Effector memory CD8-positive, alpha-beta T cell (primary cell): ENCODE results near the gene TNFAIP8L3.
"Not testable (repeated sequence)": the region's sequence is repeated elsewhere in the genome, so short reads cannot be mapped to it uniquely, and the experiment has no call there.

Experiments used
- ATAC-seq: fragments of 150-1000 bp; cut with Tn5 transposase; replicated peaks from 2 replicates; pipeline ENCODE4 v1.10.0; 2021; ENCODE audit warnings: mild to moderate bottlenecking, moderate library complexity
- DNase-seq, 3 experiments: peaks; one replicate each; pipeline ENCODE4 v3.0.0; 2021
- H3K27ac Mint-ChIP-seq, 2 donors: one replicate each; pipeline ENCODE4 v1.8.0; 2022; ENCODE audit warnings: mild to moderate bottlenecking in 2 of 2, mixed read lengths in 2 of 2, moderate library complexity in 2 of 2
- H3K27me3 Mint-ChIP-seq, 2 donors: one replicate each; pipeline ENCODE4 v1.8.0; 2022; ENCODE audit warnings: mixed read lengths in 2 of 2
- H3K36me3 Mint-ChIP-seq: one replicate; pipeline ENCODE4 v1.8.0; 2022; ENCODE audit warnings: mild to moderate bottlenecking, moderate library complexity, mixed read lengths; ENCODE audit not compliant: insufficient read depth
- H3K4me1 Mint-ChIP-seq, 2 donors: one replicate each; pipeline ENCODE4 v1.8.0; 2022; ENCODE audit warnings: low read depth in 2 of 2, mixed read lengths in 2 of 2
- H3K4me3 Mint-ChIP-seq, 2 donors: one replicate each; pipeline ENCODE4 v1.8.0; 2022; ENCODE audit warnings: mild to moderate bottlenecking in 2 of 2, mixed read lengths in 2 of 2, moderate library complexity in 2 of 2
- H3K9me3 Mint-ChIP-seq, 2 donors: one replicate each; pipeline ENCODE4 v1.8.0; 2022; ENCODE audit warnings: mixed read lengths in 2 of 2
- total RNA-seq, 9 experiments: gene quantifications; one replicate each; lab custom pipeline; 2026; lab: John Stamatoyannopoulos, UW

The TNFAIP8L3 gene
- 0 to 0.13 (median 0) reads per million in 9 experiments for total RNA-seq

DNA sequence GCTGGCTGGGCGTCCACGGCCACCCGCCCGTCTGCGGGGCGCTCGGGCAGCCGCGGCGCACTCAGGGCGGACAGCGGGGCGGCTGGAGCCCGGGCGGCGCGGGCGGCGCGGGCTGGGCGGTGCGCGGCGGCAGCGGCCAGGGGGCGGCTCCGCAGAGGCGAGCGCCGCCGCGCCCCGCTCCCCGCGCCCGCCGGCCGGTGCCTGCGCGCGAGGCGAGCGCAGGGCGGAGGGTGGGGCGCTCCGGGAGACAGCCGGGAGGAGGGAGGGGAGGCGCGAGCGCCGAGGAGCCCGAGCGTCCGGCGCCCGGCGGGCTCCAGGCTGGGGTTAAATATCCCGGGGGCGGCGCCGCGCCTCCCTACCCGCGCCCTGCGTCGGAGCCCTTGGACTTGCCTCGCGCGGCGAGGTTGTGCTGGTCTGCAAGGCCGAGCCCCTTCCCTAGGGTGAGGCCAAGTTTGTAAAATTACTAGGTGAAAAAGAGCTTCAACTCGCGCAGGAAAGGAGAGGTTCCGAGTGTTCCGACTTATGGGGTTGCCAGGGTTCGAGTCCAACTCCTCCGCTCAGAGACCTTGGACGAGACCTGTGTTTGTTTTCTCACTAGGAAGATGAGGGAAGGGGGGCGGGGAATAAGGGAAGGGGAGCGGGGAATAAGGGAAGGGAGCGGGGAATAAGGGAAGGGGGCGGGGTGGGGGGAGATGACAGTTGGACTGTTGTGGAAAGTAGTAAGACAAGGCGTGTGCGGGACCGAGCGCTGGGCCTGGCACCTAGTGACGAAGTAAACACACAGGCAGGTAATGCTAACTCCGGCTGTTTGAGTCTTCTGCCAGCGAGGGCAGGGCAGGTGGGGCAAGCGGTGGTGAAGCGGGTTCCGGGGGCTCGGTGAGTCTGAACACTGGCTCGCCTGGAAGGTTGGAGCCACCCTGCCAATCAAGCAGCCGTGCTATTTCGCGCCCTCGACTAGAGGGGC lies at the start of gene TNFAIP8L3:
Gene TNFAIP8L3, minus strand, starts transcription at position 301 of the 964 bp plus-strand sequence. CDS start 311 bp downstream, outside the sequence.
- H3K27ac Mint-ChIP-seq: no peak within 1 kb of the TSS
- peak within 1 kb of the TSS in 1 of 2 donors; percentile 36 for H3K4me3 Mint-ChIP-seq
- peaks cover 4% of the 10 kb centered on the region in 2 donors for H3K4me1 Mint-ChIP-seq
- no peak for ATAC-seq
- no peaks in the 10 kb centered on the region for H3K9me3 Mint-ChIP-seq
- peaks cover 79 to 86% of the 10 kb centered on the region in 2 donors for H3K27me3 Mint-ChIP-seq
- H3K36me3 Mint-ChIP-seq: no peaks in the 10 kb centered on the region
- no peak for DNase-seq

DNA sequence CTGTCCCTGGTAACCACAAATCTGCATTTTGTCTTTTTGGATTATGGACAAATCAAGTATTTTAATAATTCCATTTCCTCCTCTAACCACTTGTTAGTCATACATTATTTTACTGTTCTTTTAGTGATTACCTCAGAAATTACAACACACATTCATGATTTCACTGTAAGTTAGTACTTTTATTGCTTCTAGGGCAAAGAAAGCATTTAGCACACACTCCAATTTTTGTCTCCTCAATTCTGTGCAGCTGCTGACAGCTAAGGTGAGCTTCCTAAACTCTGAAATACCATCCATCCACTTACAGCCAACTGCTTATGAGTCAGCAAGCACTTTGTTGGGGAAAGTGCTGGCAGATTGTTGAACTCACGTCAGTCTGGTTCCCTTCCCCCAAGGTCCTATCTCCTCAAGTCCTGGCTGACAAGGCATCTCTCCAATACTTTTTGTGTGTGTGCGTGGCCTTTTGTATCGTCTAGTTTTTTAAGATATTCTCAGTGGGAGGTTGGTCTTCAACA lies 49.4 kb upstream of the TNFAIP8L3 start:
- Mint-ChIP-seq H3K4me1 (no peaks in the 10 kb centered on the region), H3K27ac (no peak overlapping the region), H3K4me3 (no peak overlapping the region), H3K36me3 (no peaks in the 10 kb centered on the region), H3K9me3 (no peaks in the 10 kb centered on the region), H3K27me3 (peaks cover 18 to 23% of the 10 kb centered on the region in 2 donors)
- DNase-seq (no peak), ATAC-seq (no peak)

DNA sequence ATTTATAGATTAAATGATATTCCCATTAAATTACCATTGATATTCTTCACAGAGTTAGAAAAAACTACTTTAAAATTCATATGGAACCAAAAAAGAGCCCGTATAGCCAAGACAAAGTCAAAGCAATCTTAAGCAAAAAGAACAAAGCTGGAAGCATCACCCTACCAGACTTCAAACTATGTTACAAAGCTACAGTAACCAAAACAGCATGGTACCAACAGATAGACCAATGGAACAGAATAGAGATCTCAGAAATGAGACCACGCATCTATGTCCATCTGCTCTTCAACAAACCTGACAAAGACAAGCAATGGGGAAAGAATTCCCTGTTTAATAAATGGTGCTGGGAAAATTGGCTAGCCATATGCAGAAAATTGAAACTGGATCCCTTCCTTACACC lies 45.6 kb upstream of the TNFAIP8L3 start:
- ATAC-seq, H3K36me3 Mint-ChIP-seq, H3K9me3 Mint-ChIP-seq, H3K4me3 Mint-ChIP-seq, H3K4me1 Mint-ChIP-seq, DNase-seq, H3K27ac Mint-ChIP-seq: not testable (repeated sequence)
- H3K27me3 Mint-ChIP-seq: peaks cover 13 to 28% of the 10 kb centered on the region in 2 donors

DNA sequence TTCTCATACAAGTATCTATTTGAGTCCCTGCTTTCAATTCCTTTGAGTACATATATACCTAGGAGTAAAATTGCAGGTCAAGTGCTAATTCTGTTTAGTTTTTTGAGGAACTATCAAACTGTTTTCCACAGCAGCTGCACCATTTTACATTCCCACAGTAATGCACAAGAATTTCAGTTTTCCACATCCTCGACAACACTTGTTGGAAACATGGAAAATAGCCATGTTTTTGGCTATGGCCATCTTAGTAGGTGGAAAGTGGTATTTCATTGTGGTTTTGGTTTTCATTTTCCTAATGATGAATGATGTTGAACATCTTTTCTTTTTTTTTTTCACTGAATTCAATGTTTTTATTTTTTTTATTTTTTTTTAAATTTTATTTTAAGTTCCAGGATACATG lies 44.4 kb upstream of the TNFAIP8L3 start:
- Mint-ChIP-seq H3K27me3 (peaks cover 10 to 29% of the 10 kb centered on the region in 2 donors), H3K4me1 (peaks cover 0 to 3% of the 10 kb centered on the region in 2 donors), H3K36me3 (no peaks in the 10 kb centered on the region), H3K4me3 (no peak overlapping the region), H3K27ac (no peak overlapping the region), H3K9me3 (no peaks in the 10 kb centered on the region)
- no peak for DNase-seq
- no peak for ATAC-seq

DNA sequence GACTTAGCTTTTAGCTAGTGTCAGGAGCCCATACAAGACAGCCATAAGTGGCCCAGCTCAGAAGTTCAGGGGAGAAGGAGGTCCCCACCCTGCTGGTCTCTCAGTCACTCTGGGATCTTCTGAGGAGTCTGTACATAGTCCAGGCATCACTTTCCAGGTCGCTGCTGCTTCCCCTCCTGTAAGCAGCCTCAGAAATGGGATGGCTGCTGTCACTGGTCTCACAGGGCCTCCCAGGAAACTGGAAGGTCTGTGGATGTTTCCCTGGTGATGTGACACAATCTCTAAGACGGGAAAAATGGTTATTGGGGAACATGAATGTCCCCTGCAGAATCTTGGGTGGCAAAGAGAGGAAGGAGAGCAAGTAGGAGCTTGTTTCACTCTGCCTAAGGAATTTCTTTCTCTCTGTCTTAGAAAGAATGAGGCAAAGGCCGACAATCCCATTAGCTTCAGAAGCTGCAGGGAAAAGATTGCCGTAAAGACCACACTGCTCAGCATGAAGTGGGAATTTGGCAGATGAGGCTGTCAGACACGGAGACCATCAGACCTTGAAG lies 43.2 kb upstream of the TNFAIP8L3 start:
- no peak overlapping the region for H3K4me3 Mint-ChIP-seq
- no peak overlapping the region for H3K27ac Mint-ChIP-seq
- peaks cover 0 to 29% of the 10 kb centered on the region in 2 donors for H3K27me3 Mint-ChIP-seq
- DNase-seq (no peak), ATAC-seq (no peak)
- H3K9me3 Mint-ChIP-seq: no peaks in the 10 kb centered on the region
- H3K36me3 Mint-ChIP-seq: no peaks in the 10 kb centered on the region
- H3K4me1 Mint-ChIP-seq: peaks cover 0 to 3% of the 10 kb centered on the region in 2 donors

GRCh38 chr15:51137024-51137423 lies 42.3 kb upstream of the TNFAIP8L3 start:
- Mint-ChIP-seq H3K27me3 (peaks cover 0 to 36% of the 10 kb centered on the region in 2 donors), H3K36me3 (no peaks in the 10 kb centered on the region), H3K4me3 (no peak overlapping the region), H3K9me3 (no peaks in the 10 kb centered on the region), H3K4me1 (peaks cover 0 to 3% of the 10 kb centered on the region in 2 donors), H3K27ac (no peak overlapping the region)
- ATAC-seq: no peak
- DNase-seq: no peak

DNA sequence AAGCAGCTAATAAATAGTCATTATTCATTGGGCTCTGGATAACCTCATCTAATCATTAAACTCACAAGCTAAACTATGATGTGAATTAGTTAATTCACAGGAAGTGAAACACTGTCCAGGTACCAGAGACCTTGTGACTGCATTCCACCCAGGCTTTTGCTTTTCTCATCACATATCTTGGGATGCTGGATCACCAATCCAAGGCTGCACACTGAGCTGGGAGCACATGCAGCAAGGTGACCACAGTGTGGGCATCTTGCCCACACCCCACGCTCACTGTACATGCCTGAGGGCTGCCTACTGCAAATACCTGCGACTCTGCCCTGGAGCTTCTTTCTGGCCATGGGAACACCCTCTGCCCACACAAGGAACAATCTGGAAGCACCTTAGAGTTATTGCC lies 40.6 kb upstream of the TNFAIP8L3 start:
- no peak overlapping the region for H3K4me3 Mint-ChIP-seq
- H3K27me3 Mint-ChIP-seq: peaks cover 1 to 35% of the 10 kb centered on the region in 2 donors
- H3K27ac Mint-ChIP-seq: no peak overlapping the region
- H3K9me3 Mint-ChIP-seq: no peaks in the 10 kb centered on the region
- ATAC-seq (no peak), DNase-seq (no peak)
- peaks cover 0 to 3% of the 10 kb centered on the region in 2 donors for H3K4me1 Mint-ChIP-seq
- H3K36me3 Mint-ChIP-seq: no peaks in the 10 kb centered on the region

DNA sequence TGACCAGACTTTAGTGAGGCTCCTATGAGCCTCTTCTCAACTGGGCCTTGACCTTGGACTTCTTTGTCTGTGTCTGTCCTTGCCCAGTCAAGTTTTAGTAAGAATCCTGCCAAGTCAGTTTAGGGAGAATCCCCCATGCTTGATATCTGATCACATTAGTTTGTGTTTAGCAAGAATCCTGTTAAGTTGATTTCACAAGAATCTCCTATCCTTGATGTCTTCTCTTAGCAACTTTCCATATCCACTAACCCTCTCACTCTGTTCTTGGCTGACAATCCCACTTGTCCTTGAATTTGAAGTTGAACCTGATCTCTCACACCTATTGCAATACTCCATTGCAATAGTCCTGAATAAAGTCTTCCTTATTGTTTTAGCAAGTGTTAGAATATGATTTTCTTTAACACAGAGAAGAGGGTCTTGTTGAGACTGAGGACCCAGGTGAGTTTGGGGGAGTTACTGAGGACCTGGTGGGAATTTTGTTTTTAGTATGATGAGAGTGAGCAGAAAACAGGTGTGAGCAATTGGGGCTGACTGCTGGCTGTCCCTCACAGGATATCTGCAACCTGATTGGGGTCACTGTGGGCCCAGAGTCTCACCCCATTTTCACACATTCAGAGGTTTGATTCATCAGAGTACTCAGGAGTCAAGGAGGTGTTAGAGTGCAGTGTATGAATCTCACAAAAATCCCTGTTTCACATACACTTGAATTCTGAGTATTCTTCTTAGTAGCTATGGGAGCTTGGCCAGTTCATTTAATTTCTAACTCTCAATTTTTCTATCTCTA lies 39.9 kb upstream of the TNFAIP8L3 start:
- no peak overlapping the region for H3K4me3 Mint-ChIP-seq
- ATAC-seq (no peak), DNase-seq (no peak)
- H3K4me1 Mint-ChIP-seq: peaks cover 0 to 3% of the 10 kb centered on the region in 2 donors
- no peaks in the 10 kb centered on the region for H3K36me3 Mint-ChIP-seq
- peaks cover 5 to 41% of the 10 kb centered on the region in 2 donors for H3K27me3 Mint-ChIP-seq
- no peak overlapping the region for H3K27ac Mint-ChIP-seq
- no peaks in the 10 kb centered on the region for H3K9me3 Mint-ChIP-seq

GRCh38 chr15:51133140-51133765 lies 38.5 kb upstream of the TNFAIP8L3 start:
- H3K9me3 Mint-ChIP-seq: no peaks in the 10 kb centered on the region

DNA sequence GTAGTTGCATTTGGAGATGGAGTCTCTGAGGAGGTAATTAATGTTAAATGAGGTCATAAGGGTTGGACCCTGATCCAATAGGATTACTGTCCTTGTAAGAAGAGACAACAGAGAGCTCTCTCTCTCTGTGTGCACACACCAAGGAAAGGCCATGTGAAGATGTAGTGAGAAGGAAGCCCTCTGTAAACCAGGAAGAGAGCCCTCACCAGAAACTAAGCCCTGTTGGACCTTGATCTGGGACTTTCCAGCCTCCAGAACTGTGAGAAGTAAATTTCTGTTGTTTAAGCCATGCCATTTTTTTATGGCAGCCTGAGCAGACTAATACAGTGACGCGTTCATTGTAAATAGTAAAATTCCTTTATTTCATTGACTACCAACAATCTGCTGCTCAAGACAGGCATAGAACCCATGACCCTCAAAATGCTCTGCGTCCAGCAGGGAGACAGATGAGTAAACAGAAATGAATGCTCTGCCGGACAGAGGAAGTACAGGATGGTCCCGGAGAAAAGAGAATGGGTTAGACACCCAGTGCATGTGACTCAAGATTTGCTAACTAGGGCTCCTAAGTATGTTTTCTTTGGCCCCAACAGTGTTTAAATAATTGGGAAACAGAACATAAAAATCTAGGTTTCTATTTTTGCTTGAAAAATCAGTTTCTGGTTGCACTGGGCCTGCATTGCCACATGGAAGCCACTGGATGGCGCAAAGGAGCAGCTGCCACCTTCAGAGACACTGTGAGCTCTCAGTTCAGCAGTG lies 37.9 kb upstream of the TNFAIP8L3 start:
- Mint-ChIP-seq H3K4me1 (peaks cover 0 to 3% of the 10 kb centered on the region in 2 donors), H3K9me3 (no peaks in the 10 kb centered on the region), H3K4me3 (no peak overlapping the region), H3K27me3 (peaks cover 8 to 46% of the 10 kb centered on the region in 2 donors), H3K27ac (no peak overlapping the region), H3K36me3 (no peaks in the 10 kb centered on the region)
- no peak for DNase-seq
- ATAC-seq: no peak

More at GRCh38 chr15:51133140-51133765, 38.5 kb upstream of the TNFAIP8L3 start:
- Mint-ChIP-seq H3K27ac (no peak overlapping the region), H3K4me1 (peaks cover 0 to 3% of the 10 kb centered on the region in 2 donors), H3K27me3 (peaks cover 5 to 41% of the 10 kb centered on the region in 2 donors), H3K4me3 (no peak overlapping the region), H3K36me3 (no peaks in the 10 kb centered on the region)
- no peak for DNase-seq
- no peak for ATAC-seq

DNA sequence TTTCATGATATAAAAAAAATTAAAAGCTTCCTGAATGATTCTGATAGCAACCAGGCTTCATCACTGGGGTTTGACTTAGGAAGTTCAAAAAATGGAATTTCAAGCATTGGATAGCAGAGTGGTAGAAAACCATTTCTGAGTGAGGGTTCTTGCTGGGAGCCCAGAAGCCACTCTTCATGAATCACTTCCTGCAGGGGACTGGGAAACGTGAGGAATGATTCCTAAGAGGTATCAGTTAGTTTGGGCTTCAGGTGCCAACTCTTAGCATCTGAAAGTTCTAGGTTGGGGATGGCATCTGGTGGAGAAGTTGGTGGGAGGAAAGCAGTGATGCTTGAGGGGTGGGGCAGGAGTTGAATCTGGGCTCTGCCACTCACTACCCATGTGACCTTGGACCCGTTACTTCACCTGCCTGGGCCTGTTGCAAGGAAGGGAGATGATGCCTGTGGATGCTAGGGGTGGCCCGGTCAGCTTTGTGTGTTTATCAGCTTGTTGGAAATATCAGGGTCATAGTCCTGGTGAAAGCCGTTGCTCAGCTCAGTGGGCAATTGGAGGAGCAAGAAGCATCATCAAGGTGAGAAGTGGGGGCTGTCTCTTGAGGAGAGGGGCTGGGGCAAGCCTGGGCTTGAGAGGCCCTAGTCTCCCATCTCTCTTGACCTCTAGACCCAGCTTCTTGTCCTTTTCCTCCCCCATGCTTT lies 37.0 kb upstream of the TNFAIP8L3 start:
- no peaks in the 10 kb centered on the region for H3K36me3 Mint-ChIP-seq
- no peak overlapping the region for H3K4me3 Mint-ChIP-seq
- no peaks in the 10 kb centered on the region for H3K9me3 Mint-ChIP-seq
- no peak overlapping the region for H3K27ac Mint-ChIP-seq
- peaks cover 14 to 47% of the 10 kb centered on the region in 2 donors for H3K27me3 Mint-ChIP-seq
- no peak for ATAC-seq
- no peak for DNase-seq
- no peaks in the 10 kb centered on the region for H3K4me1 Mint-ChIP-seq

- H3K27ac Mint-ChIP-seq: no peak overlapping the region
- no peak overlapping the region for H3K4me3 Mint-ChIP-seq
- DNase-seq (no peak), ATAC-seq (no peak)
- H3K9me3 Mint-ChIP-seq: no peaks in the 10 kb centered on the region
- no peaks in the 10 kb centered on the region for H3K4me1 Mint-ChIP-seq
- H3K36me3 Mint-ChIP-seq: no peaks in the 10 kb centered on the region
- H3K27me3 Mint-ChIP-seq: peaks cover 25 to 45% of the 10 kb centered on the region in 2 donors
Measured at GRCh38 chr15:51130344-51130743, 35.6 kb upstream of the TNFAIP8L3 start.
